Colonic mucosa (tissue), 4 donors: ENCODE data around the gene FAM193A. TPM values are rescaled to one million over a fixed set of nuclear protein-coding genes. Genes with fewer than 3 reads are reported as not detected.
A peak's percentile ranks its signal among the peaks of the same experiment; 100 is the strongest.

ENCODE experiments used
- DNase-seq: peaks from one replicate; pipeline ENCODE4 v3.0.0-alpha.2; 2020
- H3K27ac ChIP-seq: fragments of 200-600 bp; one replicate; pipeline ENCODE4 v1.8.0; 2021
- H3K27me3 ChIP-seq: fragments of 200-600 bp; one replicate; pipeline ENCODE4 v1.8.0; 2021
- H3K36me3 ChIP-seq: fragments of 200-600 bp; one replicate; pipeline ENCODE4 v1.8.0; 2021
- H3K4me1 ChIP-seq: fragments of 200-600 bp; one replicate; pipeline ENCODE4 v1.8.0; 2021; ENCODE audit warnings: mild to moderate bottlenecking
- H3K4me3 ChIP-seq: fragments of 200-600 bp; one replicate; pipeline ENCODE4 v1.8.0; 2021
- H3K9ac ChIP-seq, 2 donors: one replicate each; pipeline ENCODE4 v1.7.0; 2013; ENCODE audit warnings: control low read depth in 2 of 2, low read depth in 2 of 2, low read length in 2 of 2
- H3K9me3 ChIP-seq: fragments of 200-600 bp; one replicate; pipeline ENCODE4 v1.8.0; 2021
- intact Hi-C: fragments of 100-400 bp; cut with DNase I; formaldehyde crosslinking; loops from one replicate; pipeline ENCODE4 v1.14.1; 2022
- total RNA-seq, 2 donors: library from RNA; stranded (reverse); fragmentation: NEBNext Ultra II Directional in 1 of 2; extraction: Animal tissue kit (Norgen Biotek cat#: 25700) in 1 of 2; gene quantifications; one replicate each; pipeline ENCODE4 v1.2.1, GENCODE V29; 2021
- TF ChIP-seq, protein P1 (sequence below): fragments of 200-600 bp; IDR thresholded peaks from one replicate; pipeline ENCODE4 v1.8.0; 2022; ENCODE audit warnings: antibody characterized with exemption, mild to moderate bottlenecking
- donor health status: healthy.
- donor health status: DM: no; HTN: no; CAD: no.
- donor health status: DM: no; HTN: no; CAD: no.

FAM193A gene, protein sequence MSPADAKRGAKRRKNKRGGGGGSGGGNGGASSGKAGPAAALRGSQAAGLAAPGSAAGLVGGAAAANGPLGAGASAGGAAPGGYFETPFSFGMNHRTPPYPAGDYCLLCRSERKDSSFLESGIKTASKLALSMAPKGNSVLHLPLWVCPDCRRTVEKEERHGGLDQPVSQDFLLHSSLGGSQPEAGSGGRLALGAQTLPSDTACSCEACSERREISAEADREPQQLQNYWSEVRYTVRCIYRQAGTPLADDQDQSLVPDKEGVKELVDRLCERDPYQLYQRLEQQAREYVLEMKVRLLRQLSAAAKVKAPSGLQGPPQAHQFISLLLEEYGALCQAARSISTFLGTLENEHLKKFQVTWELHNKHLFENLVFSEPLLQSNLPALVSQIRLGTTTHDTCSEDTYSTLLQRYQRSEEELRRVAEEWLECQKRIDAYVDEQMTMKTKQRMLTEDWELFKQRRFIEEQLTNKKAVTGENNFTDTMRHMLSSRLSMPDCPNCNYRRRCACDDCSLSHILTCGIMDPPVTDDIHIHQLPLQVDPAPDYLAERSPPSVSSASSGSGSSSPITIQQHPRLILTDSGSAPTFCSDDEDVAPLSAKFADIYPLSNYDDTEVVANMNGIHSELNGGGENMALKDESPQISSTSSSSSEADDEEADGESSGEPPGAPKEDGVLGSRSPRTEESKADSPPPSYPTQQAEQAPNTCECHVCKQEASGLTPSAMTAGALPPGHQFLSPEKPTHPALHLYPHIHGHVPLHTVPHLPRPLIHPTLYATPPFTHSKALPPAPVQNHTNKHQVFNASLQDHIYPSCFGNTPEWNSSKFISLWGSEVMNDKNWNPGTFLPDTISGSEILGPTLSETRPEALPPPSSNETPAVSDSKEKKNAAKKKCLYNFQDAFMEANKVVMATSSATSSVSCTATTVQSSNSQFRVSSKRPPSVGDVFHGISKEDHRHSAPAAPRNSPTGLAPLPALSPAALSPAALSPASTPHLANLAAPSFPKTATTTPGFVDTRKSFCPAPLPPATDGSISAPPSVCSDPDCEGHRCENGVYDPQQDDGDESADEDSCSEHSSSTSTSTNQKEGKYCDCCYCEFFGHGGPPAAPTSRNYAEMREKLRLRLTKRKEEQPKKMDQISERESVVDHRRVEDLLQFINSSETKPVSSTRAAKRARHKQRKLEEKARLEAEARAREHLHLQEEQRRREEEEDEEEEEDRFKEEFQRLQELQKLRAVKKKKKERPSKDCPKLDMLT (N-terminal part only)
- 10 to 100 TPM; 18.0 to 25.8 TPM for total RNA-seq

DNA sequence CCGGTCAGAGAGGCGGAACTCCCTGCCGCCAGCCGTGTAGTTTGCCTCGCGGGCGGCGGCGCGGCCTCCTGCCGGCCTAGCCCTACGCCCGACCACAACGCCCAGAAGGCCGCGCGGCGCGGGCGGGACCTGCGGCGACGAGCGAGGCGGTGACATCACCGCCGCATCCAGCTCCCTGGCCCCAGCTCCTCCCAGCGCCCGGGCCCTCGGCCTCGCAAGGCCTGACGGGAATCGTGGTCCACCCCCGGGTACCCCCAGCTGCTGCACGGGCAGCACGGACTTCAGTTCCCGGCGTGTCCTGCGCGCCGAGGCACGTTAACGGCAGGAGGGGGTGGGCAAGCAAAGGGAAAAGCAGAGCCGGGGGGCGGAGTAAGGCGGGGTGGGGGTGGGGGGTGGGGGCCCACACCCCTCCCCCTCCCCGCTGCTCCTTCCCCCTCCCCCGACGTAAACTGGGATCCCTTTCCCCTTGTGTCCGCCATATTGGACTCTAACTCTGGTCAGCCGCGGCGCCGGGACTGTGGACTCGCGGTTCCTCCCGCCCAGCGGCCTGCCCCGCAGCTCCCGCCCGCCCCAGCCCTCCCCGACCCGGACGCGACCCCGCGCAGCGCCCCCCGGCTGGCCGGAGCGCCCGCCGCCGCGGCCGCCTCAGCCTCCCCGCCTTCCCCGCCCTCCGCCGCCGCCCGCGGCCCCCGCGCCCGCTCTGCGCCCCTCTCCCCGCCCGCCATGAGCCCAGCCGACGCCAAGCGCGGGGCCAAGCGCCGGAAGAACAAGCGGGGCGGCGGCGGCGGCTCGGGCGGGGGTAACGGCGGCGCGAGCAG, at the start of gene FAM193A:
FAM193A (plus strand) TSS at position 455 of the 818 bp plus-strand sequence; CDS start at position 724, 269 bp downstream.
- Histone ChIP-seq H3K27ac (peak within 1 kb of the TSS; percentile 95), H3K9me3 (no peaks in the 10 kb centered on the region), H3K9ac (peak within 1 kb of the TSS; percentile 94 to 95), H3K27me3 (no peaks in the 10 kb centered on the region), H3K4me1 (peaks cover 7% of the 10 kb centered on the region), H3K4me3 (peak within 1 kb of the TSS; percentile 94), H3K36me3 (no peaks in the 10 kb centered on the region)
- DNase-seq = peak; percentile 99
- TF ChIP-seq, protein P1, sequence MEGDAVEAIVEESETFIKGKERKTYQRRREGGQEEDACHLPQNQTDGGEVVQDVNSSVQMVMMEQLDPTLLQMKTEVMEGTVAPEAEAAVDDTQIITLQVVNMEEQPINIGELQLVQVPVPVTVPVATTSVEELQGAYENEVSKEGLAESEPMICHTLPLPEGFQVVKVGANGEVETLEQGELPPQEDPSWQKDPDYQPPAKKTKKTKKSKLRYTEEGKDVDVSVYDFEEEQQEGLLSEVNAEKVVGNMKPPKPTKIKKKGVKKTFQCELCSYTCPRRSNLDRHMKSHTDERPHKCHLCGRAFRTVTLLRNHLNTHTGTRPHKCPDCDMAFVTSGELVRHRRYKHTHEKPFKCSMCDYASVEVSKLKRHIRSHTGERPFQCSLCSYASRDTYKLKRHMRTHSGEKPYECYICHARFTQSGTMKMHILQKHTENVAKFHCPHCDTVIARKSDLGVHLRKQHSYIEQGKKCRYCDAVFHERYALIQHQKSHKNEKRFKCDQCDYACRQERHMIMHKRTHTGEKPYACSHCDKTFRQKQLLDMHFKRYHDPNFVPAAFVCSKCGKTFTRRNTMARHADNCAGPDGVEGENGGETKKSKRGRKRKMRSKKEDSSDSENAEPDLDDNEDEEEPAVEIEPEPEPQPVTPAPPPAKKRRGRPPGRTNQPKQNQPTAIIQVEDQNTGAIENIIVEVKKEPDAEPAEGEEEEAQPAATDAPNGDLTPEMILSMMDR = no peak
- intact Hi-C loops = no loop called here

DNA sequence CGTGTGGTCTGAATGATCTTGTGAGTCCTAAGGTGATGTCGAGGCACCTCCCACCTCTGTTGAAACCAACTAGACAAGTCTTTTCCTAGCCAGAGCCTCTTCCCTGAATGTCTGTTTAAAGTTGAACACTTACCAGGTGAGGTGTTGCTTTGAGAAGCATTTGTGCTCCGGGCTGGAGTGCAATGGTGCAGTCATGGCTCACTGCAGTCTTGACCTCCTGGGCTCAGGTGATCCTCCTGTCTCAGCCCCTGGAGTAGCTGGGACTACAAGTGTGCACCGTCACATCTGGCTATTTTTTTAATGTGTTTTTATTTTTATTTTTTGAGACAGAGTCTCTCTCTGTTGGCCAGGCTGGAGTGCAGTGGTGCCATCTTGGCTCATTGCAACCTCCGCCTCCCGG, 49.5 kb upstream of the FAM193A start:
- no peak overlapping the region for H3K27ac ChIP-seq
- no peak for DNase-seq
- TF ChIP-seq, protein P1 = no peak
- H3K9me3 ChIP-seq = no peaks in the 10 kb centered on the region
- intact Hi-C loops = no loop called here
- H3K27me3 ChIP-seq = no peaks in the 10 kb centered on the region
- no peak overlapping the region for H3K4me3 ChIP-seq
- H3K9ac ChIP-seq = no peak overlapping the region
- peaks cover 22% of the 10 kb centered on the region for H3K4me1 ChIP-seq
- H3K36me3 ChIP-seq = peaks cover 2% of the 10 kb centered on the region

DNA sequence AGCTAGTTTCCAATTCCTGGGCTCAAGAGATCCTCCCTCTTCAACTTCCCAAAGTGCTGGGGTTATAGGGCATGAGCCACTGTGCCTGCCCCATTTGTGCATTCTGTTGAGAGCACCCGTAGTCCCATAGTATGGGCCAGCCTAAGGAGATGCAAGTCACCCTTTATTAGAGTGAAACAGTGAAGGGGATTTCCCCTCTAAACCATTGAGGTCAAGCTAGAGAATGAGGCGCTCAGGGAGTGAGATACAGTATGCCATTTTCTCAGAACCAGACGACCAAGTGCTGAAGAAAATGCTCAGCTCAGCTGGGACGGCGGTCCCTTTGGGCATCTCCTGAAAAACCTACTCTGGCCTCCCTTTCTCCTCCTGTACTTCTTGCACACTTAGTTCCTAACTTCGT, 48.8 kb upstream of the FAM193A start:
- Histone ChIP-seq H3K9me3 (no peaks in the 10 kb centered on the region), H3K4me1 (peaks cover 16% of the 10 kb centered on the region), H3K36me3 (peaks cover 7% of the 10 kb centered on the region), H3K4me3 (no peak overlapping the region), H3K9ac (no peak overlapping the region), H3K27me3 (no peaks in the 10 kb centered on the region), H3K27ac (no peak overlapping the region)
- TF ChIP-seq, protein P1 = no peak
- no peak for DNase-seq
- intact Hi-C loops = no loop called here

DNA sequence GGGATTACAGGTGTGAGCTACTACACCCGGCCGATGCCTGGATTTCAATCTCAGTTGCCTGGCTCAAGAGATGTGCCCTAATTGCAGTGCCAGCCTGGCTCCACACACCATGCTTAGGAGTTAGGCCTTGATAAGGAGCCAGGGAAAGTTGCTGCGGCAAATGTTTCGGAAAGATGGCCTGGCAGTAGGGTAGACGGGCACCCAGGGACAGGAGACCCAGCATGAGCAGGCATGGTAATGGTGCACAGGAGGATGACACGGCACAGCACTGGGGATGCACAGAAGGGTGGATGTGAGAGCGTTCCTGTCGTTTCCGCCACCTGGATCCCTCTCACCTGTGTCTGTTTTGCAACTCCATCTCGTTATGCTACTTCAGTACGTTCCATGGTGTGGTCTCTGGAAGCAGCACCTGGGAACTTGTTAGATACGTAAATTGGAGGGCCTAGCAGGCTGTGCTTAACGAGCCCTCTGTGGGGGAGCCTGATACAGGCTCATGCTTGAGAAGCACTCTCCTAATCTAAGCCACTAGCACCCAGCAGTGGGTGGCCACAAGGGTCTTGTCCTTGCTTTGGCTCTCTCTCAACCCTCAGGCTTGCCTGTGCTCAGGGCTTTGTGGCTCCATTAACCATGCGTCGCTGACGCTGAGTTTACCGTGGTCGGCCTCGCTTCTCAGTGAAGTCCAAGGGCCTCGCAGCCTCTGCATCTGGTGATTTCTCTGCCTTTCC, 47.2 kb upstream of the FAM193A start:
- Histone ChIP-seq H3K36me3 (peaks cover 7% of the 10 kb centered on the region), H3K27ac (no peak overlapping the region)

More for the DNA sequence above, 47.2 kb upstream of the FAM193A start:
- TF ChIP-seq, protein P1 = no peak
- DNase-seq = no peak
- H3K27me3 ChIP-seq = no peaks in the 10 kb centered on the region
- H3K9me3 ChIP-seq = no peaks in the 10 kb centered on the region
- no peak overlapping the region for H3K4me3 ChIP-seq
- H3K4me1 ChIP-seq = peaks cover 7% of the 10 kb centered on the region
- intact Hi-C loops = no loop called here
- no peak overlapping the region for H3K9ac ChIP-seq
